ENCODE measurements around the gene GRAP.

The GRAP gene

DNA sequence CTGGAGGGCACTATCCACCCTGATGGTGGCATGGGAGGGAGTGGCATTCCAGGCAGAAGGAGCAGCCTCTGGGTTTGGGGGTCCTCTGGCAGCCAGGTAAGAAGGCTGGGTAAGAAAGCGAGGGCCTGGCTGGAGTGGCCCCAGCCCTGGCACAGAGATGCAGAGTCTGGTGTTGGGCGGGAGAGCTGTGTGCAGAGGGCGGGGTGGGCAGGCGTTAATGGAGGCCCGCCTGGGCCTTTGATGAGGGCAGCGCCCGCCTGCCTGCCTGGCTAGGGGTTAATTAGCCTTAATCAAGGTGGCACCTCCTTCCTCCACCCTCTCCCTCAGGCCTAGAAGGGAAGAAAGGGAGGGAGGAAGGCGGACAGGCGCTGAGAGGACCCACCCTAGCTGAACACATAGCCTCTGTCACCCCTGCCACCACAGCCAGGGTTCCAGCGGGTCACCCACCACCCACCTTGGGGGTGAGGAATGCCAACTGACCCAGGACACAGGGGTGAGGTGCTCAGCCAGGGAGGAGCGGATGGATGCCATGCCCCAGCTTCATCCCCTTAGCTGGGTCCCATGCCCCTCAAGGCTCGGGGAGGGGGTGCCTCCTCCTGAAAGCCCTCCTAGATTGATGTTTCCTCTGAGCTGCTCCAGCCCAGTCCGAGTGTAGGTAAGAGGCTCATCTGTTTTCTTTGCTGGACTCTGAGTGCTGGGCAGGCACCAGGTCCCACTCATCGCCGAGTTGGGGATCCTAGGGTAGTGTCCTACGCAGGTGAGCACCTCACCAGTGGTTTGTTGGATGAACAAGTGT is 28.8 kb downstream of the GRAP start:
- DNase-seq = no peak

DNA sequence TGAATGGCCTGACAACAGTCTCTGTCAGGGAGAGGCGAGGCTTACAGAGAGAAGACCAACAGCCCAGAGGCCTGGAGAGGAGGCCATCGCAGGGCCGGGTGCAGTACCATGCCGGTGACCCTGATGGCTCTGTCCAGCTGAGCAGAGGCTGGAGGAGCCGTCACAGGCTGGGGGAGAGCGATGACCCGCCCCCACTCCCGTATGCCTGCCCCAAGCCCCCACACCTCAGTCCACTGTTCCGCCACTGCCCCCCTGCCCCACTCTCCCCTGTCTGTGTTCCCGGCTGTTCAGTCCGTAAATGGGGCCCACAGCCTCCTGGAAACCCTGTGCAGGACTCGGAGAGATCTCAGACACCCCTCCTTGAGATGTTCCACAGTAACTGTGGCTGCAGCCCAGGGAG is 29.4 kb downstream of the GRAP start:
- no peak for DNase-seq

DNA sequence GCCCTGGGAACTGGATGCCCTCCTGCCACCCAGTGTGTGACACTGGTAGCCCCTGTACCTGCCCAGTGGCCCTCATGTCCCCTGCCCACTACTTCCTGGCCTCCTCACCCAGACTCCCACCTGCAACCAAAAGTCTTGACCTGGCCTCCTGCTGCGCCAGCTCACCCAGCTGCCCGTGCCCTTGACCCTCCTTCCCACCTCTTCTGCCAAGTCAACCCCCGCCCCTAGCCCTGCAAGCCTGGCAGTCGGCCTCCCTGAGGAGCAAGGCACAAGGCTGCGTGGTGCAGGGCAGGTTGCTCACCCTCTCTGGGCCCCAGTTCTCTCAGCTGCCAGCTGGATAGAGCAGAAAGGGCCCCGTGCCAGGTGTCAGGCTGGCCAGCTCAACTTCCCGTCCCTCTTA is 29.9 kb downstream of the GRAP start:
- DNase-seq = no peak

DNA sequence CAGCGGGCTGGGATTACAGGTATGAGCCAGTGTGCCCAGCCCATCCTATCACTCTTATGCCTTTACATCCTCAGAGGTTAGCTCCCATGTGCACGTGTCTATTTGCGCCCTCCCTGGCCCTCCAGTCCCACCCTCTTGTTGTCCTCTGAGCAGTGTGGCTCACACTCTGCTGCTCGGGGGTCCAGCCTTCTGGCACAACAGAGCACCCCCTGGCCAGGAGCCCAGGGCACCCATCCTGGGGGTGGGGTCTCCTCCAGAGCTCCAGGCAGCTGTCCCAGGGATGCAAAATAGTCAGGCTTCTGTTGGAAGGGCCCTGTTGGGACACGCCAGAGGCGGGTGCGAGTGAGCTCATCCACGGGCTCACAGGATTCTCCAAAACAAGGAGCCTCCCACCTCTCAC is 30.5 kb downstream of the GRAP start:
- DNase-seq = no peak

DNA sequence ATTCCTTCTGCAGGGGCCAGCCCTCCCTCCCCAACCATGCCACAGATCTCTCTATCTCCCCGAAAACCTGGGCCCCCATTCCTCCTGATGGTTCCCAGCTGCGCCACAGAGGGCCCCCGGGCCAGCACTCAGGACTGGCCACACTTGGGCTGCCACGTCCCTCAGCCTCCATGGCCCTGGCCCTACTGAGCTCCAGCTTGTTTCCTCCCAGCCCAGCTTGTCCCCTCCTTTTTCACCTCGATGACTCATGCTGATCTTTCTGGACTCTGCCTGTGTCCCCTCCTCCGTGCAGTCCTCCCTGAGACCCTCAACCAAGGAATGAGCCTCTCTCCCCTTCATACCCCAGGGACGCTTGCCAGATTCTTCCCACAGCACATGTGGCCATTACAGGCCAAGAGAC is 31.3 kb downstream of the GRAP start:
- no peak for DNase-seq

DNA sequence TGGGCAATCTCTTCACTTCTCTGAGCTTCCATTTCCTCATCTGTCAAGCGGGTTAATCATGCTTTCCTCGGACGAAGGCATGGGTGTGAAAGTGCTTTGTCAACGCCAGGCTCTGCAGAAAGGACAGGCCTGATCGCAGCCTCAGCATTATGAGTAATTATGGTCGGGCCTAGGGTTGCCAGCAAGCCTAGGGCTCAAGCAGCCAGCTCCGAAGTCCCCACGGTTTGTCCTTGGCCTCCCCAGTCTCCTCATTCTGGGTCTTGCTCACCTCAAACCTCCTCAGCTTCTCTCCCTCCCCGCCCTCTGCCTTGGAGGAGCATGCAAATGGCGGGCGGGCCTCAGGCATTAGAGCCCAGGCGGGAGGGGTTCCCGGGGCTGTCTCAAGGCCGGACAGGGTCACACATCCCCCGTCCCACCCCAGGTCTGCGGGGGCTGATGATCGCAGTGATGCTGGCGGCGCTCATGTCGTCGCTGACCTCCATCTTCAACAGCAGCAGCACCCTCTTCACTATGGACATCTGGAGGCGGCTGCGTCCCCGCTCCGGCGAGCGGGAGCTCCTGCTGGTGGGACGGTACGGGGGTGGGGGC is 32.0 kb downstream of the GRAP start:
- no peak for DNase-seq

DNA sequence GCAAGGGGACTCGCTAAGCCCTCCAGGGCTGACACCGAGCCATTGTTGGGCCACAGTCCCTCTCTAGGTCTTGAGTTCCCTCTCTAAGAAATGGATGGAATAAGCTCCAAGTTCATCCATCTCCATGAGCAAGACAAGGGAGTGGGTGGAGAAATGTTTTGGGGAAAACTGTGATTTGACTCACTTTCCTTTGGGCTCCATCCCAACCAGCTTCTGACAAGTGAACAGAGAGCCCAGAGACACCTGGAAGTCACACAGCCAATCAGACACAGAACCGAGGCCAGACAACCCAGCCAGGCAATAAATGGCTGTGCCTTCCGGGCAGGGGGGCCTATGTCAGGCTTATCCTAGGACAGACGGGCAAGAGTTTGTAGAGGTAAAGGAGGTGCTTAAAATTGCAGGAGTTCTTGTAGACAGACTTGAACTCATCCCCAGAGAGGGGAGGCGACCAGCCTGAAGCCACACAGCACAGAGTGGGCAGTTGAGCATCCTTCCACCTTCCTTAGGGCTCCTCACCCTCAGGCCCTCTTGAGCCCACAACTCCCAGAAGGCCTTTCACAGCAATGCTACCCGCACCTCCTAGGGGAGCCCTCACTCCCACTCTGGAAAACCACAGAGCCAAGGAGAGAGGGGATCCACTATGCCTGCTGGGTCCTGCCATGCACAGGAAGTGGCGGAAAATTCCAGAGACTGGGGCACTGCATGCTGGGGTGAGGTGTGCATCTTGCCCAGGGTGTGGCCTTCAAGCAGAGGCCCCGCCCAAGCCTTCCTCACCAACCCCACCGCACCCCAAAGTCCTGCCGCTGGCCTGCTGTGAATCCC is 32.7 kb downstream of the GRAP start:
- no peak for DNase-seq

DNA sequence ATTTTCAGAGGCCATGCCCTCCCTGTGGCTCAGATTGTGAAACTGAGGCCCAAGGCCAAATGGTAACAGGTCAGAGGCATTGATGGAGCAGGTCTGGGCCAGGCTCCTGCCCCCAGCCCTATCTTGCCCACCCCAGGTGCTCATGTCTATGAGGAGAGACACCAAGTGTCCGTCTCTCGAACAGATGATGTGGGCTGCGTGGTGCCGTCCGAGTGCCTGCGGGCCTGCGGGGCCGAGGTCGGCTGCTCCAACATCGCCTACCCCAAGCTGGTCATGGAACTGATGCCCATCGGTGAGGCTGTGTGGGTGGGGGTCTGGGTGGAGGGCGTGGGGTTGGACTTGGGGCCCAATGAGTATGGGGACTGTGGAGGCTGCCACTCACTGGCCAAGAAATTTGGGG is 33.5 kb downstream of the GRAP start:
- DNase-seq = no peak

DNA sequence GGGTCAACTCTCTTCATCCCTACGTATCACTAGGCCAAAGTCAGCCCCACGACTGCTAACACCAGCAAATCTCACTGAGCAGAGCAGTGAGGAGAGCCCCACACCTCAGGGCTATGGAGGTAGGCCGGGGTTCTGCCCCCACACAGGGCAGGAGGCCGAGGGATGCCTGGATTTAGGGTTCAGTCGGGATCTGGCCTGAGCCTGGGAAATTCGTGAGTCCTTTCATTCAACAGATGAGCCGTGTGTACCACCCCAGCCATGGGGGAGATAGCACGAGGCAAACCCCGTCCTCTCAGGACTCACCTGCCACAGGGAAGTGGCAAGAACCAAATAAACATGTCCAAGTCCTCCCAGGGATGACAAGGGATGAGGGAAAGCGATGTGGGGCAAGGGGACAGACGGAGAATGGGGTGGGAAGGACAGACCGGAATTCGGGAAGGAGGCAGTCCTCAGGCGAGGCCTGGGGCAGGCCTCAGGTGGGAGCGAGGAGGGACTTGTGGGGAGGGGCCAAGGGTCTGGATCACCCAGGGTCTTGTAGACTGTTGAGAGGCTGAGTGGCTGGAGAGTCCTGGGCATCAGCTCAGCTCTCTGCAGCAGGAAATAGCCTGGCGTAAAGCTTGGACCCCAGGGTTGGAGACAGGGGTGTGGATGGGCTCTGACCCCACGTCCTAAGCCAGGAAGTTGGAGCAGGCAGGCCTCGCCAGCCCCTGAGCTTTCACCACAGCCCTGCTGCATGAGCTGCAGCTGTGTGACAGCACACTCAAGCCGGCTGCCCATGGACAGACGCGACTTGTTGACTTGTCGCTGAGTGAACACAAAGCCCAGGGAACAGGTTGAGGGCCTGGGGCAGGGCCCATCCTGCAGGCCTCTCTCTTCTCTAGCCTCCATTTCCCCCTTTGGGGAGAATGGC is 34.3 kb downstream of the GRAP start:
- no peak for DNase-seq

DNA sequence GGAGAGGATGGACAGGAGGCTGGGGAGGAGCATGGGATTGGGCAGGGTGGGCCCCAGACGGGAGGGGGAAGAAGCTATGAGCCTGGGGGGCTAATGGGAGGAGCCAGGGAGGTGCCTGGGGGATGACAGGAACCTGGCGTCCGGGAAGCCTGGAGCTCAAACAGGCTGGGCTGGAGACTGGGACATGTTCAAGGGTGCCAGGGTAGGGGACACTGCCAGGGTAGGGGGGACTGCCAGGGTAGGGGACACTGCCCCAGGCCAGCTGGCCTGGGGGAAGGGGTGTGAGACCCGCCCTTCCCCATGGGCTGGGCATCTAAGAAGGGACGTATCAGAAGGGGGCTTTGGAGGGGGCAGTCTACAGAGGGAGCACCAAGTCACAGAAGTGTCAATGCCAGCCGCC is 35.2 kb downstream of the GRAP start:
- no peak for DNase-seq

DNA sequence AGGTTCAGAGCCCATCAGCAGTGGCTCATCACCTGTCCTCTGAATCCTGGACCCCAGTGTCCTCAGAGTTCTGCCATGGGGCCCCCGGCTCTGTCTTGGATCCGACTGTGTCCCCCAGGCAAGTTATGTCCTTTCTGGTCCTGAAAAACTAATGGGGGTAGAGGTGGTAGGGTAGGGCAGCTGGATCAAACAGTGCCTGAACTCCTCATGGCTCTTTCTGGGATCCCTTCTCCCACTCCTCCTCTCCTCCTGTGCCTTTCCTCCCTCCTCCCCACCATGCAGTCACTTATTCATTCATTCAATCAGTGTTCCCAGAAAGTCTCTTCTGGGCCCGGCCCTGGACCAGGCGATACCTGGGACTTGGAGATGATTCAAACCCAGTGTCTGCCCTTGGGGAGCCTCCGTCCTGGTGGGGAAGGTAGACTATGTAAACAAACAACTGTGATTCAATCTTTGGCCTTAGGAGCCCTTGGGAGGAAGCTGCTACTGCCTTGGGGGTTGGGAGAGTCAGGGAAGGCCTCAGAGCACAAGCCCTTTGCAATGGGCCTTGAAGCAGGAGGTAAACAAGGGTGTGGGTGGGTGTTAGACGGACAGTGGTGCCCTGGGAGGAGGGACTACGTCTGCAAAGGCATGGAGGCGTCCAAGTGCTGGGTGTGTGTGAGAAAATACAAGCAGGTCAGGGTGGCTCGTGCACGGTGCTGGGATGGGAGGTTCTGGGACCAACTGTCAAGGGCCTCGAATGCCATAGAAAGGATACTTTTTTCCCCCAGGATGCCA is 35.8 kb downstream of the GRAP start:
- DNase-seq = peak; percentile 16

DNA sequence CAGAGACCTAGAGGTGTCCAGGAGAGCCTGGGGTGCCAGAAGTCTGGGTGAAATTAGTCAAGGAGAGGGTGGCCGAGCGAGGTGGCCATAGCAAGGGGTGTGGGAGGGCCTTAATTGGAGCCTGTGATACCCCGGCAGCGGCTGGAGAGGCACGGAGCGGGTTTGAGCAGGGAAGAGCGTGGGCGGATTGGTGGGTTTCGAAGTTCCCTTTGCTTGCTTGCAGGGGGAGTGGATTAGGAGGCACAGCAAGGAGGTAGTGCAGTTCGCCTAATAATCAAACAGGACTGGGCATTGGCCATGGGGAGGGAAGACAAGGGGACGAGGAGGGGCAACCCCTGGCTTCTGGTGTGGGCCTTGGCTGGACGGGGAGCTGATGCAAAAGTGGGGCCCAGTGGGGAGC is 36.8 kb downstream of the GRAP start:
- DNase-seq = no peak

DNA sequence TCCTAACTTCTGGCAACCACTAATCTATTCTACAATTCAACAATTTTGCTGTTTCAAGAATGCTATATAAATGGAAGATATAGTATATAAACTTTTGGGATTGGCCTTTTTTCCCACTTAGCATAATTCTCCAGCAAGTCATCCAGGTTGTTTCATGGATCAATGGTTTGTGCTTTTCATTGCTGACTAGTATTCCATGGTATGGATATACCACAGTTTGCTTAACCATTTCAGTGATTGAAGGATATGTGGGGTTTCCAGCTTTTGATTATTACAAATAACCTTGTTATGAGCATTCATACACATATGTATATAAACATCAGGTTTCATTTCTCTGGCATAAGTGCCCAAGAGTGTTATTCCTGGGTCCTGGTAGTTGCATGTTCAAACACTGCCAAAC is 40.1 kb downstream of the GRAP start:
- no peak for DNase-seq

DNA sequence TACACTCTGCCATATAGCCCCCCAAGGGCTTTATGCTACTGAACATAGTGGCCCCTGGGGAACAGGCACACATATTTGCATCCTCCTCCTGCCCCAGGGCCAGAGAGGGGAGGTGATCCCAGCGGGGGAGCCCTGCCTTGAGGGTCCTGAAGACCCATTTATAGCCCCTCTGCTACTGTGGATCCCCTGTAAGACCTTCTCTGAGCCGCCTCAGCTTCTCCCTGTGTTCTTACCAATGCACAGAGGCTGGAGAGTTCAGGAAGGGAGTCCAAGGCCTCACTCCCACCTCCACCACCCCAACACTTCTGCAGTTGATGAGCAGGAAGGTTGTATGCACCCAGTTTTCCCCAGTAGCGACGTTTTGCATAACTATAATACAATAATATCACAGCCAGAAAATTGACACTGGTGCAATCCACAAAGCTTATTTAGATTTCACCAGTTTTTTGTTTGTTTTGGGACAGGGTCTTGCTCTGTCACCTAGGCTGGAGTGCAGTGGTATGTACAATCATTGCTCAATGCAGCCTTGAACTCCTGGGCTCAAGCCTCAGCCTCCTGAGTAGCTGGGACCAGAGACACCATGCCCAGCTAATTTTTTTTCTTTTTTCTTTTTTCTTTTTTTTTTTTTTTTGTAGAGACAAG is 40.8 kb downstream of the GRAP start:
- no peak for DNase-seq

DNA sequence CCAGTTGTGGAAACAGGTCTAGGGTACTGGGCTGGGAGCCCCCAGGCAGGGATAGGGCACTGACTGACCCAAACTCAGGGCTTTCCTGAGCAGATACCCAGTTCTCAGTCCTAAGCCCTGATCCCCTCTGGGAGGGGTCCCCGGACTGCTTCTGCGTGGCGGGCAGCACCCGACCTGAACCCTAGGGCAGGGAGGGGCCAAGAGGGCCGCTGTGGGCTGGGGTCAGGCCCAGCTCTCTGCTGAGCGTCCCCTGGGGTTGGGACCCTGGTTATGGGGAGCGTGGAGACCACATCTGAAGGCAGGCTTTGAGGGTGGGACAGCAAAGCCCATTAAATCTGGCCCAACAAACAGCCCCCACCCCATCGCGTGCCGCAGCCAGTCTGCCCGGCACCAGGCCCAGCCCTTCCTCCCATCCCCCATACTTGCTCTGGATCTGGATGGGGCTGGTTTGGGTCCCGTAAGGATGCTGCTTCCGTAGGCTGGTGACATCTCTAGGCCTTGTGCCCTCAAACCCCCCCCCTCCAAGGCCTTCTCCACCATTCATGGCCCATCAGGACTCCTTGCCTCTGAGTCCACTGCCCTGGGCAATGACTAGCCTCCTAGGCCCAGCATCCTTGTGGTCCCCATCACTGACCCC is 41.5 kb downstream of the GRAP start:
- DNase-seq = no peak

DNA sequence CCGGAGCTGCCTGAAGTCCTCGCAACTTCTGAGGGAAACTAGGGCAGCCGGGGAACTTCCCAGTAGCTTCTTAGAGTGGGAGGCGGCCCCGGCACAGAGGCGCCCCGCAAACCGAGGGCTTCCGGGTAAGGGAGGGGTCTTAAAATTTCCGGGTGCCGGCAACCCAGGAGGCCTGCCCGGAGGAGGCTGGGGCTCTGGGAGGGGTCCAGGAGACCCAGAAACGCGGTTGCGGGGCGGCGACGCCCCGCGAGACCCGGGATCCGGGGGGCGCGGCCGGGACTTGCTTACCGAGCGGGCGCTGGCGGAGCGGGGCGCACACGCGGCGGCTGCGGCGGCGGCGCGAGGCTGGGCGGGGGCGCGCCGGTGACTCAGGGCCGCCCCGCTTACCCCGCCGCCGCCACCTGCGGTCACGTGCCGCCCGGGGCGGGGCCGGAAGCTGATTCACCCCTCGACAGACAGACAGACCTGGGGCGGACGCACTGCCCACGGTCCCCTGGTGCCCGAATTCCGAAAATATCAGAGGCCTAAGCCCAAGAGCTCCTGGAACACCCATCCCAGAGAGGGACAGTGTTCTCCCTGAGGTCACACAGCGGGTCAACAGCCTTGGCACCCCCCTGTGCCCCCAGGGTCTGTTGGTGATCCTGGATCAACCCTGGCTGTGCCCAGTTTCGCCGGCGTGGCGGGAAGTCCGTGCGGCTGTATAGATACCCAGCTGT is 42.2 kb downstream of the GRAP start, which contains the start of gene FAM83G:
Gene FAM83G, minus strand, starts transcription at position 344 of the 716 bp plus-strand sequence. CDS start 723 bp downstream, outside the sequence.
- peak; percentile 77 for DNase-seq

DNA sequence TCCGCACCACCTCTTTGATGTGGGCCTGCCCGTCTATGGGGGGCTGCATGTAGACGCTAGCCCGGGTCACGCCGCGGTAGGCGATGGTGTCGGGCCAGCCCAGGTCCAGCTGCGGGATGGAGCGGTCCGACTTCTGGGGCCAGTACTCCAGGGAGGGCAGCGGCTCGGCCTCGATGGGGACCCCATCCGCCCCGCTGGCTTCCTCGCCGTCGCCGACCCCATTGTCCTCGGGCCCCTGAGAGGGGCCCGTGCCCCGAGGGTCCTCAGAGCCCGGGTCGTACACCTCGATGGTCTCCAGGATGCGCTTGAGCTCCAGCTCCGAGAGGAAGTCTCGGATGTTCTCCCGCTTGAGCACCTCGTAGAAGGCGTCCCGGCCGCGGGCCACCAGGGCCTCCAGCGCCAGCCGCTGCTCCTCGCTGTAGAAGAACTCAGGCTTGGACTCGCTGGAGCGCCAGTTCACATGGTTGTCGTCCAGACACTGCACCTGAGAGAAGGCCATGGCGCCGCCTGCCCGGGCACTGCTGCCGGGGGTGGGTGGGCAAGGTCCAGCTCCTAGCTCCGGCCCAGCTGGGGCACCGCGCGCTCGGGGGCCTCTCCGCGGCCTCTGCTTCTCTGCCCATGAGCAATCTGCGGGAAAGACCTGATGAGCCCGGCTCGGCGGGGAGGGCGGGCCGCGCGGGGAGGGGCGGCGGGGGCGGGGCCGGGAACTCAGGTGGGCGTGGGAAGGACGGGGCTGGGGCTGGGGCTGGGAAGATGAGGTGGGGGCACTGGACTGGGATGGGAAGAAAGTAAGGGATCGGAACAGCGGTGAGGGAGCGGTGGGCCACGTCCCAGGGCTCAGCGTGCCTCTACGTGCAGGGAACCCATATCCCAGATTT is 43.0 kb downstream of the GRAP start:
- DNase-seq = peak; percentile 50

DNA sequence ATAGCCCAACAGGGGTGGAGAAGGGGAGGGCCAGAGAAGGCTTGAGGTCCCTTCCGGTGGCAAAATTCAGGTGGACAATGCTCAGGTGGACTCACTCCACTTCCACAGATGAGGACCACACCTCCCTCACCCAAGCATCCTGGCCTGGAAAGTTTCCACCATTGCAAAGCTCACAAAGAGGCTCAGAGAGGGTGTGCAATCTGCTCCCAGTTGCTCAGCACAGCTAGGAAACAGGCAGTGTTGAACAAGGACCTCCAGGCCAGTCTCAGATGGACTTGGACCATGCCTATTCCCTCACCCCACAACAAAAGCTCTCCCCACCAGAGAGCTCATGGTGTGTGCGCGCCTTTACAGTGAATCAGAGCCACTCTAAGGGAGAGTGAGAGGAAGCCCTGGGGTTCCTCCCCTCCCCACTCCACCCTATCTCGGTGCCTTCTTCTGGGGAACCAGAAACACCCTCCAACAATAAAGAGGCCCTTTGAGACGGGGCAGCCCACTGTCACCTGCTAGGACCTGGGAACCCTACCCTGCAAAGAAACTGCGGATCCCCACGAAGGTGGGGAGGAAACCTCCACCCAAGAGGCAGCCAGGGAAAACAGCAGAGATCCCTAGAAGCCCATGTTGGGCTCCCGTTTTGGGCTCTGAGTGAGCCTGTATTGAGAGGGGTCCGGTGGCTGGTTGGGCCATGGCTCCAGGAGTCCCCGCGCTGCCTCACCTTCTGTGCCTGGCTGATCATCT is 43.8 kb downstream of the GRAP start:
- peak; percentile 65 for DNase-seq
